ENCODE results near the gene ERN2.
A peak's percentile ranks its signal among the peaks of the same experiment; 100 is the strongest.

The ERN2 gene

DNA sequence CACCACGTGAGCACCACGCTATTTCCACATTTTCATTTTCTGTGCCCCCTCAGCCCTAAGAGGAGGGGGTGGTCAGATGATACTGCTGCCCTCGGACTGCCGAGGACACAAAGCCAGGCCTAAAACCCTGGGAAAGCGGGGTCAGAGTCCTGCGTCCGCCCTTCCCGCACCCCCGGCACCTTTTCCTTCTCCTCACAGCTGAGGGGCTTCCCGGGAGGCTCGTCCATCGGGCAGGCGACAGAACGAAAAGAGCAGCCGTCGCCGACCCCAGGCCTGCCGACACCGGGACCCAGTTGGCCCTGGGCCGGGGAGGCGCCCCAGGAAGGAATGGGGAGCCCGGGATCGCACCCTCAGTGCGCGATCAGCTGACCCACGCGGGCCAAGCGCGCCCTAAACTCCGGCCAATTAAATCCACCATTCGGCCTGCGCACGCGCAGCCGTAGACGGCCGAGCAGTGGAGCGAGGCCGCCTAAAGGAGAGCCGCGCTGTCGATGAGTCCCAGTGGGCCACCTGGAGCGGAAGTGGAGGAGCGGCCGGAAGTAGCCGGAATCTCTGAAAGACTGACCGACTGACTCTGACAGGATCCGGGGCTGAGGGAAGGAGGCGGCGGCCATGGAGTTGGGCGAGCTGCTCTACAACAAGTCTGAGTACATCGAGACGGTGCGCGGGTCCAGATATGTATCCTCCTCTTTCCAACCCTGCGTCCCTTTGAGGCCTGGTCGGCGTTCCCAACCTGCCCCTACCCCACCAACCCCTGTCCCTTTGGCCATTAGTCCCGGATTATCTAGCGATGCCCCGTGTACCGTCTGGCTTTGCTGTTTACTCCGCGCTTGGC, 71.9 kb downstream of the ERN2 start, which contains the start of the genes DCTN5 and PALB2:
Gene DCTN5 (plus strand): TSS at position 536 of the 835 bp plus-strand sequence. CDS start 77 bp downstream, at position 613.
Gene PALB2 (minus strand): TSS at position 380 of the 835 bp plus-strand sequence. CDS start 153 bp downstream, at position 227.
- peak; percentile 79 to 86 for DNase-seq (ENCODE audit: low read depth in 2 of 2)

DNA sequence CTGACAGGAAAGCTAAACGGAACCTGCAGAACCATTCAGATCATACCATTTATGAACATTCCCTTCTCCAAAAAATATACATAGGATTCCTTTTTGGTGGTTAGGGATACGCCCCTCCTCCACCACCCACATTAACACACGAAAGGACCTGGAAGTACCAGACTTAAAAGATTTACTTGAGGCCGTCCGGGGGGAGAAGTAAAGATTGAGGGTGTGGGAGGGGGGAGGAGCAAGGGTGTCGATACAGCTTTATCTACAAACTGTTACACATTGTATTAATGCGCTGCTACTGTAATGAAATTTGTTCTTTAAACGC, 72.4 kb downstream of the ERN2 start:
- DNase-seq (ENCODE audit: low read depth in 2 of 2): no peak

All from stimulated activated CD4-positive, alpha-beta T cell treated with anti-CD3 and anti-CD28 coated beads, Interleukin-12 subunit alpha, Interleukin-12 subunit beta, amount 100 ng/mL, for 24 hours (primary cell).